HS-27A (cell line): ENCODE results near the gene BORCS5.
A peak's percentile ranks its signal among the peaks of the same experiment; 100 is the strongest.

ENCODE experiments used
- DNase-seq: peaks from one replicate; pipeline ENCODE4 v3.0.0-alpha.2; 2012; ENCODE audit warnings: low read depth, missing footprints

The BORCS5 gene

DNA sequence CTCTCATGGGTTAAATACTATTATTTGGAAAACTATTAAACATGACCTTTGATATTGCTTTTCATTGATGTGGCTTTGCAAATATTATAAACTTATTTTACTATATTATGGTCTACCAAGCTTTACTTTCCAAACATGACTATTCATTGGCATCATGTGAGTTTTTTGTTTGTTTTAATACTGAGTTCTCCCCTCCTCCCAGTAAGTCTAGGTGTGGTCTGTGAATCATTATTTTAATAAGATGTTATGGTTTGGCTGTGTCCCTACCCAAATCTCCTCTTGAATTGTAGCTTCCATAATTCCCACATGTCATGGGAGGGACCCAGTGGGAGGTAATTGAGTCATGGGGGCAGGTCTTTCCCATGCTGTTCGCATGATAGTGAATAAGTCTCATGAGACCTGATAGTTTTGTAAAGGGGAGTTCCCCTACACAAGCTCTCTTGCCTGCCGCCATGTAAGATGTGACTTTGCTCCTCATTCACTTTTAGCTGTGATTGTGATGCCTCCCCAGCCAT lies 80.0 kb downstream of the BORCS5 start:
- no peak for DNase-seq

- DNase-seq = no peak
Observed at GRCh38 chr12:12439636-12440035, 82.8 kb downstream of the BORCS5 start.

- DNase-seq = no peak
Observed at GRCh38 chr12:12440784-12441428, 84.0 kb downstream of the BORCS5 start.

DNA sequence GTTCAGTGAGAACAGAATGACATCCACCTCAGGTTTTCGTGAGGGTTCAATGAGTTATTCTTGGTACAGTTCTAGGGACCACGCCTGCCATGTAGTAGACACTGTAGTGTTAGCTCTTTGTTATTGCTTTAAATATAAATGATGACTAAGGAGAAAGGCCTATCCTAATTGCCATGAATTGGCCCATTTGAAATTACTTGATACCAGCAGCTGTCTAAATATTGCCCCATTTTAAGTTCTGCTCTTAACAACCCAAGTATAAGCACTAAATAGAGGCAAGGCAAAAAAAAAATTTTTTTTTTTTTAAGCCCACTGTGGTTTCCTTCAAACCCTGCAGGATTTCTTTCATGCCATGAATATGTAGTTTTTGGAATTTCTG lies 84.5 kb downstream of the BORCS5 start:
- no peak for DNase-seq

DNA sequence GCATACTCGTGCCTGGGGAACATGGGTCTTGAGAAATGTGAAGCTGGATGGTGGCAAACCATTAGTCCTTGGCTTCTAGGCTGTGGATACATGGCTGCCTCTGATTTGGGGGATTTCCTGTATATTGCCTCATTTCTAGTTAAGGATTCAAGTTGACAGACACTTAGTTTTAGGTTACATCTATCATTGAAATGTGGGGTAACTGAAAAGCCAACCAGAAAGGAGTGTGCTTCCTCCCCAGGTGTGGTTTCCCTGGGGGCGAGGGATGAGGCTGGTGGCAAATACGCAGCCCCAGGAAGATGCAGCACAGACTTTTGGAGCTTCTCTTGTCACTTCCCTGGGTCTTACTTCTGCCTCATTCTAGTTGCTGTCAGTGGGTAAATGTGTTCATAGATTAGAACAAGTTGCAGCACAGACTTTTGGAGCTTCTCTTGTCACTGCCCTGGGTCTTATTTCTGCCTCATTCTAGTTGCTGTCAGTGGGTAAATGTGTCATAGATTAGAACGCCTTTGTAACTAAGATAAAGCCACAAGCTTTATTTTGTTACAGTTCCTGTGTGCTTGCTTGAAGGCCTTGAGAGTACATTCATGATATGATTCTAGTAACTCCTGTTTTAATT lies 85.1 kb downstream of the BORCS5 start:
- DNase-seq = no peak

- peak; percentile 24 for DNase-seq
Observed at GRCh38 chr12:12442548-12443071, 85.7 kb downstream of the BORCS5 start.

- DNase-seq = no peak
Observed at GRCh38 chr12:12443431-12443878, 86.6 kb downstream of the BORCS5 start.

- DNase-seq = no peak
Observed at GRCh38 chr12:12445165-12445881, 88.4 kb downstream of the BORCS5 start.

- DNase-seq = no peak
Observed at GRCh38 chr12:12445882-12446181, 89.0 kb downstream of the BORCS5 start.

DNA sequence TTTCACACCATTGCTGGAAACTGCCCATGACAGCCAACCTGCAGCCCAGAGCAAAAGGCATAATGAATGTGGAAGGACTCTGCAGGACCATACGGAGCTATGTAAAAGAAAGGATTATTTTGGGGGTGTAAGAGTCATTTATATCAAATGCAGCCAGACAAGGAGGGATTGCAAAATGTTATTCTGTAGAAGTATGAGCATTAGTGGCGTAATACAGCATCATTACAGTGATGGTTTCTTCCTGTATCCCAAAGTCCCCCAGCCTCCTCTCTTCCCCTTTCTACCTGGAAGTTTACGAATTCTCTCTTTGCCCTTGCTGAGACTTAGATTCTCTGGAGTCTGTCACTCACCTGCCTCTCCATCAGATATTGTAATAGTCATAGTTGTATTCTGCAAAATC lies 89.9 kb downstream of the BORCS5 start:
- no peak for DNase-seq

GRCh38 chr12:12447236-12447635 lies 90.4 kb downstream of the BORCS5 start:
- DNase-seq = no peak

DNA sequence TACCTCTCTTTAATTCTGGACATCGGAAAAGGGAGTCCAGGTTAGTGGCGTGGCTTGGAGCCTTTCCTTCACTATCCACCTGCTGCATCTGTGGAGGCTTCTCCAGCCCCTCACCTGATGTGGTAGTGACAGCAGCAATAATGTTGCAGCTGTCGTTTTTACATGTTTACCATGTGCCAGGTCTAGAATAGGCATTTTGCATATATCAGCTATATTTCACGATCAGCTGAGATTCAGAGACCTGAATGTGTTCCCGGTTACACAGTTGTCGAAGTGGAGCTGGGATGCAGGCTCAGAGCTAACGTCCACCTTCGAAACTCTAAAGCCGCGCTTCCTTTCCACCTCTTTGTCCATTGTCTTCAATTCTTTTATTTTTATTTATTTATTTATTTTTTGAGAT lies 91.0 kb downstream of the BORCS5 start:
- DNase-seq = no peak

DNA sequence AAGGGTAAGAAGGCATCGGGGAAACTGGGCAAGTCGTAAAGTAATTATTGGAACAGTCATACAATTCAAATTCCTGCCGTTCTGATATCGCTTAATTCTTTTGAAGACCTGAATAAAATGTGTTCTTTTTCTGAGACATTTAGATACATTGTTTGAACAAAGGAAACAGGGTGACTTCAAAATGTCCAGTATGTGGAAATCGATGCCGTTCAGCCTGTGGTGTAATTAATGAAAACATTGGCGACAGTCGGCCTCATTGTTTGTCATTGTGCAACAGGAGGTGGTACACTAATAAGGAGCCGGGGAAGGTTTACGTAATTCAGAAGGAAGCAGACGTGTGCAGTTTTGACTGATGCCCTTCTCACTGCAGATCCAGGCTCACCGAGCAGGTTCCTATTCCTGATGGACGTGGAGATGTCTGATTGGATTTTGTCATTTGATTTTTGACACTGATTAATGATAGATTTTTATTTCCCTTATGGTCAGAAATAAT lies 92.7 kb downstream of the BORCS5 start:
- DNase-seq = no peak

GRCh38 chr12:12450043-12450471 lies 93.2 kb downstream of the BORCS5 start:
- no peak for DNase-seq

DNA sequence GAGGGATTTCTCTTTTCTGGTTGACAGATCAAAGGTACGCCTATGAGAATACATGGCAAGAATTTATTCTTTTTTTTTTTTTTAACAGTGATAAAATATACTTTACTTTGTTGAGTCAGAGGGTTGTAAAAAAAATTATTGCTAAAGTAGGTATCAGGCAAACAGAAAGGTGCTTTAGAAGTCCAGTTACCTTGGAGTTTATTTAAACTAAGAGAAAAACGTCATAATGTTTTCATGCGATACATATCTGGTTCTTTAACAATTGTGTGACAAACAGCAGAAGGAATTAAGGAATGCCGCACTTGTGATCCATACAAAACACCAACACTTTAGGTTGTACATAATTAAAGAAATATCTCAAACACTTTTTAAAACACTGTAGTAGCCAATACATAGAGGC lies 94.2 kb downstream of the BORCS5 start:
- DNase-seq = no peak

GRCh38 chr12:12452326-12452902 lies 95.5 kb downstream of the BORCS5 start:
- no peak for DNase-seq

DNA sequence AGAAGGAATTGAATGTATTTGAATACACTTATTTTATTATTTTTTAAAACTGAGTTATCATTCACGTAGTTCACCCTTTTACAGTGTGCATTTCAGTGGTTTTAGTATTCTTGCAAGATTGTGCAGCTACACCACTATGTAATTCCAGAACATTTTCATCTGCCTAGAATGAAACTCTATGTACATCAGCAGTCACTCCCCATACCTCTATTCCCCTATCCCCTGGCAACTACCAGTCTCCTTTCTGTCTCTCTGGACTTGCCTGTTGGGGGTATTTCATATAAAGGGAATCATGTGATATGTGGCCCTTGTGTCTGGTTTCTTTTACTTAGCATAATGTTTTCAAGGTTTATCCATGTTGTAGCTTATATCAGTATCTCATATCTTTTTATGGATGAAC lies 96.8 kb downstream of the BORCS5 start:
- DNase-seq = no peak

GRCh38 chr12:12454315-12454714 lies 97.4 kb downstream of the BORCS5 start:
- no peak for DNase-seq

- no peak for DNase-seq
Observed at GRCh38 chr12:12456637-12457036, 99.8 kb downstream of the BORCS5 start.

DNA sequence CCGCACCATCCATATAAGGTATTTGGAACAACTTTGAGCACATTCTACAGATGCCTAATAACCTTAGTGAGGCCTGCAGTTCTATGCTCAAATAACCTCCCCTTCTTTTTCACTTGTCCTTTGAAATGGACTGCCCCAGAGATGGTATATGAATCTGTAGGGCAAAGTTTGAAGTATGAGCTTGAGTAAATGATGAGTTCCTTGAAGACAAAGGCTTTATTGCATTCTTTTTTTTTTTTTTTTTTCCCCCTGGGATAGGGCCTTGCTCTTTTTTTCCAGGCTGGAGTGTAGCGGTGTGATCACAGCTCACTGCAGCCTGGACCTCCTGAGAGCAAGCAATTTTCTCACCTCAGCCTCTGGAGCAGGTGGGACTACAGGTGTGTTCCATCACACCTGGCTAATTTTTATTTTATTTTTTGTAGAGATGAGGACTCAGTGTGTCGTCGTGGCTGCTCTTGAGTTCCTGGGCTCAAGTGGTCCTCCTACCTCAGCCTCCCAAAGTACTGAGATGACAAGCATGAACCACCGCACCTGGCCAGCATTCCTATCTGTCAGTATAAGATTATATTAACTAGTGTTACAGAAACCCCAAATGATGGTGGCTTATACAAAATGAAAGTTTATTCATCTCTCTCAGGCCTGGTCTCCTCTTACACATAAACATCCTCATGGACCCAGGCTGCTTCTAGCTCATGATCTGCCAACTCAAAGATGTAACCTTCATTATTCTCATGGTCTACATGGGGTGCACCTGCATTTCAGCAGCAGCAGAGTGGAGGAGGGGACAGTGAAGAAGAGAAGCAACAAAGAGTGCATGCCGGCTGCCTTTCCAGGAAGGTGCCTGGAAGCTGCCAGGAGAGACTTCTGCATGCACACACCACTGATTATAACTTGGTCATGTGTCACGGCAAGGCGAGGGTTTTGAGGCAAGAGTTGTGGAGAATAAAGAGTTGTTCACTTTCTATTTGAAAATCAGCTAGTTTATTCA lies 104.4 kb downstream of the BORCS5 start:
- no peak for DNase-seq

DNA sequence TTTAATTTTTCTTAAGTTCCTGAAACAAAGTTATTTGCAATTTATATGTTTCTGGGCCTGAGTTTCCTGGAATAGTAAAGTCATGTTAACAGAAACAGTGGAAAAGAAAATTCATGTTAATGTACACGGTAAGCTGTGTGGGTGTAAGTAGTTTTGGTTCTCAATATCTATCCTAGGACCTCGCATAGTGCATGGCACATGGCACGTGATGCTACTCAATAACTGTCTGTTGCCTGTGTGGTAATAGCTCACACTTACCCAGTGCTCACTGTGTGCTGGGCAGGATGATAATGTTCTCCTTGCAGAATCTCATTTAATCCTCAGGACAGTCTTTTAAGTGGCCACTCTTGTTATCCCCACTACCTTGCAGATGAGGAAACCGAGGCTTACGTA lies 105.0 kb downstream of the BORCS5 start:
- no peak for DNase-seq
